DOHH2 (cell line): Measurements from ENCODE around the gene TRIOBP.

Experiments used
- H3F3A ChIP-seq: fragments of 200-600 bp; sonication (generic), shearing (Covaris generic); 2 replicates; pipeline ENCODE4 v1.6.0; 2016; ENCODE audit warnings: antibody characterized with exemption, mild to moderate bottlenecking; ENCODE audit not compliant: control insufficient read depth, insufficient read depth
- H3K27ac ChIP-seq: fragments of 200-600 bp; sonication (generic); 2 replicates; pipeline ENCODE4 v1.5.1; 2014; ENCODE audit warnings: low read depth, mild to moderate bottlenecking, low read length, moderate library complexity
- H3K27me3 ChIP-seq: fragments of 200-600 bp; sonication (generic); 2 replicates; pipeline ENCODE4 v1.6.1; 2014; ENCODE audit warnings: mild to moderate bottlenecking, low read length, mixed read lengths; ENCODE audit not compliant: control insufficient read depth
- H3K36me3 ChIP-seq: fragments of 200-600 bp; sonication (generic); 2 replicates; pipeline ENCODE4 v1.6.1; 2014; ENCODE audit warnings: mild to moderate bottlenecking, low read length, moderate library complexity, mixed read lengths; ENCODE audit not compliant: control insufficient read depth
- H3K4me1 ChIP-seq: fragments of 200-600 bp; sonication (generic); 2 replicates; pipeline ENCODE4 v1.6.1; 2014; ENCODE audit warnings: mild to moderate bottlenecking, low read length, mixed read lengths; ENCODE audit not compliant: control insufficient read depth
- H3K4me2 ChIP-seq: fragments of 200-600 bp; sonication (generic); 2 replicates; pipeline ENCODE4 v1.6.0; 2014; ENCODE audit warnings: mild to moderate bottlenecking, low read length, moderate library complexity
- H3K4me3 ChIP-seq: fragments of 200-600 bp; sonication (generic); 2 replicates; pipeline ENCODE4 v1.5.1; 2014; ENCODE audit warnings: mild to moderate bottlenecking, low read length, mixed read lengths
- H3K79me2 ChIP-seq: fragments of 200-600 bp; sonication (generic); 2 replicates; pipeline ENCODE4 v1.6.1; 2014; ENCODE audit warnings: mild to moderate bottlenecking, low read length, mixed read lengths; ENCODE audit not compliant: control insufficient read depth
- H3K9me2 ChIP-seq: fragments of 200-600 bp; sonication (generic); replicated peaks from 2 replicates; pipeline ENCODE4 v1.6.1; 2014; ENCODE audit warnings: mild to moderate bottlenecking, low read length, mixed read lengths; ENCODE audit not compliant: control insufficient read depth
- H3K9me3 ChIP-seq: fragments of 200-600 bp; sonication (generic); 2 replicates; pipeline ENCODE4 v1.6.1; 2014; ENCODE audit warnings: antibody characterized with exemption, low read length, mixed read lengths; ENCODE audit not compliant: control insufficient read depth, insufficient read depth
- H4K20me1 ChIP-seq: fragments of 200-600 bp; sonication (generic); 2 replicates; pipeline ENCODE4 v1.6.0; 2014; ENCODE audit warnings: low read depth, mild to moderate bottlenecking, antibody characterized with exemption, low read length, moderate library complexity; ENCODE audit not compliant: control insufficient read depth, insufficient read depth
- EZH2phosphoT487 ChIP-seq: fragments of 200-600 bp; sonication (generic); IDR thresholded peaks from 2 replicates; pipeline ENCODE4 v1.6.1; 2017; ENCODE audit warnings: borderline replicate concordance, mild to moderate bottlenecking, antibody characterized with exemption, low read length, moderate library complexity, mixed read lengths
- TF ChIP-seq, protein P1 (sequence below): fragments of 200-600 bp; sonication (generic); IDR thresholded peaks from one replicate; pipeline ENCODE4 v1.5.1; 2014; ENCODE audit warnings: antibody characterized with exemption, mild to moderate bottlenecking, low read depth, low read length; ENCODE audit not compliant: poor library complexity, severe bottlenecking

Gene TRIOBP

DNA sequence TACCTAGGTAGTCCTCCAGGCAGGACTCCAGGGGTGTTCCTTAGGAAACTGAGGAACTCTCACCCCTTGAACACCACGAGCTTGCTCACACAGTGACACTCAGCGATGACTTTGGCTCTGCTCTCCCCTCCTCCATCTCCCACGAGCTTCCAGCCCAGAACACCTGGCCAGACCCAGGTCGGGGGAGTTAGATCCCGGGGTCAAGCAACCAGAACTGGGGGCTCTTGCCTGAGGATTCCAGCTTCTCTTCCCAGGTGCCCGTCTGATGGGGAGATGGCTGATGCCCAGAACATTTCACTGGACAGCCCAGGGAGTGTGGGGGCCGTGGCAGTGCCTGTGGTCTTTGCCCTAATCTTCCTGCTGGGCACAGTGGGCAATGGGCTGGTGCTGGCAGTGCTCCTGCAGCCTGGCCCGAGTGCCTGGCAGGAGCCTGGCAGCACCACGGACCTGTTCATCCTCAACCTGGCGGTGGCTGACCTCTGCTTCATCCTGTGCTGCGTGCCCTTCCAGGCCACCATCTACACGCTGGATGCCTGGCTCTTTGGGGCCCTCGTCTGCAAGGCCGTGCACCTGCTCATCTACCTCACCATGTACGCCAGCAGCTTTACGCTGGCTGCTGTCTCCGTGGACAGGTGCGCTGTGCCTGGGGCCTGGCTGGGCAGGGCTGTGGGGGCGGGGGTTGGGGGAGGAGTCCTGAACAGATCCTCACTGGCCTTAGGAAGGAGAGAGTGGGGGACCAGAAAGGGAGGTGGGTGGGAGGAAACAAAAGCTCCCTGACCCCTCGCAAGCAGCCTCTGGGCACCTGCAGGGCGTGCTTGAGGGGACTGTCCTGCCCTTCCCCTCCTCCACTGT is 126.5 kb downstream of the TRIOBP start, which contains the start of gene GALR3:
Gene GALR3, plus strand, starts transcription at position 249 of the 852 bp plus-strand sequence. Its CDS starts 25 bp downstream, at position 274.
- Histone ChIP-seq H3K27ac (no peak within 1 kb of the TSS), H3F3A (no peaks in the 10 kb centered on the region), H3K79me2 (no peaks in the 10 kb centered on the region), H3K27me3 (peaks cover 26% of the 10 kb centered on the region), H3K36me3 (no peaks in the 10 kb centered on the region), H3K4me1 (peaks cover 10% of the 10 kb centered on the region), H3K4me3 (no peak within 1 kb of the TSS), H4K20me1 (no peaks in the 10 kb centered on the region), H3K4me2 (no peak within 1 kb of the TSS), H3K9me2 (no peaks in the 10 kb centered on the region), H3K9me3 (no peaks in the 10 kb centered on the region)
- TF ChIP-seq, protein P1, sequence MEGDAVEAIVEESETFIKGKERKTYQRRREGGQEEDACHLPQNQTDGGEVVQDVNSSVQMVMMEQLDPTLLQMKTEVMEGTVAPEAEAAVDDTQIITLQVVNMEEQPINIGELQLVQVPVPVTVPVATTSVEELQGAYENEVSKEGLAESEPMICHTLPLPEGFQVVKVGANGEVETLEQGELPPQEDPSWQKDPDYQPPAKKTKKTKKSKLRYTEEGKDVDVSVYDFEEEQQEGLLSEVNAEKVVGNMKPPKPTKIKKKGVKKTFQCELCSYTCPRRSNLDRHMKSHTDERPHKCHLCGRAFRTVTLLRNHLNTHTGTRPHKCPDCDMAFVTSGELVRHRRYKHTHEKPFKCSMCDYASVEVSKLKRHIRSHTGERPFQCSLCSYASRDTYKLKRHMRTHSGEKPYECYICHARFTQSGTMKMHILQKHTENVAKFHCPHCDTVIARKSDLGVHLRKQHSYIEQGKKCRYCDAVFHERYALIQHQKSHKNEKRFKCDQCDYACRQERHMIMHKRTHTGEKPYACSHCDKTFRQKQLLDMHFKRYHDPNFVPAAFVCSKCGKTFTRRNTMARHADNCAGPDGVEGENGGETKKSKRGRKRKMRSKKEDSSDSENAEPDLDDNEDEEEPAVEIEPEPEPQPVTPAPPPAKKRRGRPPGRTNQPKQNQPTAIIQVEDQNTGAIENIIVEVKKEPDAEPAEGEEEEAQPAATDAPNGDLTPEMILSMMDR = no peak
- no peak for TF ChIP-seq EZH2phosphoT487

DNA sequence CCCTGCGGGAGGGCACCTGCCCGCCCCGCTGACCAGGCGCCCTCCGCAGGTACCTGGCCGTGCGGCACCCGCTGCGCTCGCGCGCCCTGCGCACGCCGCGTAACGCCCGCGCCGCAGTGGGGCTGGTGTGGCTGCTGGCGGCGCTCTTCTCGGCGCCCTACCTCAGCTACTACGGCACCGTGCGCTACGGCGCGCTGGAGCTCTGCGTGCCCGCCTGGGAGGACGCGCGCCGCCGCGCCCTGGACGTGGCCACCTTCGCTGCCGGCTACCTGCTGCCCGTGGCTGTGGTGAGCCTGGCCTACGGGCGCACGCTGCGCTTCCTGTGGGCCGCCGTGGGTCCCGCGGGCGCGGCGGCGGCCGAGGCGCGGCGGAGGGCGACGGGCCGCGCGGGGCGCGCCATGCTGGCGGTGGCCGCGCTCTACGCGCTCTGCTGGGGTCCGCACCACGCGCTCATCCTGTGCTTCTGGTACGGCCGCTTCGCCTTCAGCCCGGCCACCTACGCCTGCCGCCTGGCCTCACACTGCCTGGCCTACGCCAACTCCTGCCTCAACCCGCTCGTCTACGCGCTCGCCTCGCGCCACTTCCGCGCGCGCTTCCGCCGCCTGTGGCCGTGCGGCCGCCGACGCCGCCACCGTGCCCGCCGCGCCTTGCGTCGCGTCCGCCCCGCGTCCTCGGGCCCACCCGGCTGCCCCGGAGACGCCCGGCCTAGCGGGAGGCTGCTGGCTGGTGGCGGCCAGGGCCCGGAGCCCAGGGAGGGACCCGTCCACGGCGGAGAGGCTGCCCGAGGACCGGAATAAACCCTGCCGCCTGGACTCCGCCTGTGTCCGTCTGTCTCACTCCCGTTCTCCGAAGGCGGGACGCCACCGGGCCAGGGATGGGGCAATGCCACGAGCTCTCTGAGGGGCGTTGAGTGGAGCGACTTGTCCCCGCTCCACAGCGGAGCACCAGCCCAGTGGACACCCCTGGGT is 128.1 kb downstream of the TRIOBP start:
- Histone ChIP-seq H3K4me2 (no peak overlapping the region), H3K9me3 (no peaks in the 10 kb centered on the region), H3K79me2 (no peaks in the 10 kb centered on the region), H3K27ac (no peak overlapping the region), H3K4me3 (no peak overlapping the region), H3K36me3 (peaks cover 1% of the 10 kb centered on the region; the same call in 1 of the 2 replicates), H3K27me3 (peaks cover 16% of the 10 kb centered on the region; the same call in 1 of the 2 replicates), H3K9me2 (no peaks in the 10 kb centered on the region), H3F3A (no peaks in the 10 kb centered on the region), H4K20me1 (no peaks in the 10 kb centered on the region), H3K4me1 (no peaks in the 10 kb centered on the region)
- no peak for TF ChIP-seq EZH2phosphoT487
- TF ChIP-seq, protein P1 = no peak
